ENCODE measurements around the gene FLOT1. TPM values are rescaled to one million over a fixed set of nuclear protein-coding genes. Genes with fewer than 3 reads are reported as not detected.

Gene FLOT1
- polyA plus RNA-seq, 1 experiment = 292 TPM

- peak overlapping the region; percentile 65 for H3K4me3 ChIP-seq (ENCODE audit: low read depth, low read length)
- H3K27me3 ChIP-seq (ENCODE audit: control insufficient read depth, insufficient read depth, low read length) = no peaks in the 10 kb centered on the region
- H3K36me3 ChIP-seq (ENCODE audit: control insufficient read depth, insufficient read depth, low read length) = peaks cover 26% of the 10 kb centered on the region
- ChIA-PET CTCF (interaction anchor here (0.9 to 2.6 kb wide), 9 partner anchors 10 to 87 kb away, joined by 3 to 13 read pairs (median 7); partner anchors contain the start of gene DHX16), POLR2A (interaction anchor here (0.7 to 1.4 kb wide), 2 partner anchors 11 to 14 kb away, joined by 5 to 24 read pairs; no protein-coding TSS in a partner anchor)
- peak; percentile 14; the same call in 1 of the 2 replicates for TF ChIP-seq CTCF (IDR thresholded peaks at IDR 0.05; ENCODE audit: insufficient read depth, low read depth, low read length)
- DNase-seq (ENCODE audit: low read depth) = no peak
Measured at GRCh38 chr6:30741063-30741779, 1.3 kb downstream of the FLOT1 start.

- ChIA-PET CTCF (interaction anchor here (0.5 to 2.6 kb wide), 6 partner anchors 10 to 114 kb away, joined by 3 to 9 read pairs (median 6); partner anchors contain the start of gene ATAT1), POLR2A (interaction anchor here (0.7 kb wide), 2 partner anchors 10 to 13 kb away, joined by 4 to 24 read pairs; no protein-coding TSS in a partner anchor)
- TF ChIP-seq CTCF (IDR thresholded peaks at IDR 0.05; ENCODE audit: insufficient read depth, low read depth, low read length) = no peak
- no peak for DNase-seq (ENCODE audit: low read depth)
- Histone ChIP-seq H3K36me3 (ENCODE audit: control insufficient read depth, insufficient read depth, low read length) (peaks cover 28% of the 10 kb centered on the region), H3K4me3 (ENCODE audit: low read depth, low read length) (no peak overlapping the region), H3K27me3 (ENCODE audit: control insufficient read depth, insufficient read depth, low read length) (no peaks in the 10 kb centered on the region)
Measured at GRCh38 chr6:30740540-30740870, 2.0 kb downstream of the FLOT1 start.

- ChIA-PET POLR2A (interaction anchor here (0.9 kb wide), 1 partner anchor 14 kb away, joined by 3 read pairs; no protein-coding TSS in a partner anchor), CTCF (interaction anchor here (0.6 to 2.7 kb wide), 7 partner anchors 11 to 142 kb away, joined by 3 to 12 read pairs (median 5); no protein-coding TSS in a partner anchor)
- TF ChIP-seq CTCF (IDR thresholded peaks at IDR 0.05; ENCODE audit: insufficient read depth, low read depth, low read length) = no peak
- Histone ChIP-seq H3K36me3 (ENCODE audit: control insufficient read depth, insufficient read depth, low read length) (peaks cover 32% of the 10 kb centered on the region), H3K4me3 (ENCODE audit: low read depth, low read length) (no peak overlapping the region), H3K27me3 (ENCODE audit: control insufficient read depth, insufficient read depth, low read length) (no peaks in the 10 kb centered on the region)
- DNase-seq (ENCODE audit: low read depth) = no peak
Measured at GRCh38 chr6:30738532-30738931, 4.0 kb downstream of the FLOT1 start.

- TF ChIP-seq CTCF (IDR thresholded peaks at IDR 0.05; ENCODE audit: insufficient read depth, low read depth, low read length) = no peak
- POLR2A ChIA-PET = no interaction called here
- H3K27me3 ChIP-seq (ENCODE audit: control insufficient read depth, insufficient read depth, low read length) = no peaks in the 10 kb centered on the region
- H3K4me3 ChIP-seq (ENCODE audit: low read depth, low read length) = no peak overlapping the region
- no peak for DNase-seq (ENCODE audit: low read depth)
- CTCF ChIA-PET = interaction anchor here (1.2 to 20.5 kb wide), 3 partner anchors 11 to 58 kb away, joined by 3 to 387 read pairs (median 24); partner anchors contain the start of gene DHX16
- peaks cover 38% of the 10 kb centered on the region for H3K36me3 ChIP-seq (ENCODE audit: control insufficient read depth, insufficient read depth, low read length)
Measured at GRCh38 chr6:30735668-30736314, 6.7 kb downstream of the FLOT1 start.
